GM23338 (cell line): ENCODE data around the gene FGFRL1.

Source experiments
- CREB1 ChIP-seq: fragments of 250-450 bp; sonication (Bioruptor Pico); IDR thresholded peaks from 2 replicates; pipeline ENCODE4 v1.5.0; 2020; ENCODE audit warnings: low read depth, mild to moderate bottlenecking, moderate library complexity
- EZH2 ChIP-seq: fragments of 200-600 bp; sonication (generic); IDR thresholded peaks from one replicate; pipeline ENCODE4 v1.8.0; 2017; ENCODE audit warnings: antibody characterized with exemption, mild to moderate bottlenecking, low read depth; ENCODE audit not compliant: unreplicated experiment
- EZH2phosphoT487 ChIP-seq: fragments of 200-600 bp; sonication (generic); IDR thresholded peaks from one replicate; pipeline ENCODE4 v1.8.1; 2018; ENCODE audit warnings: antibody characterized with exemption; ENCODE audit not compliant: unreplicated experiment
- JUNB ChIP-seq: IDR thresholded peaks from one replicate; pipeline ENCODE4 v1.6.1; 2016; ENCODE audit warnings: antibody characterized with exemption; ENCODE audit not compliant: unreplicated experiment
- NANOG ChIP-seq: IDR thresholded peaks from 2 replicates; pipeline ENCODE4 v1.6.1; 2016; ENCODE audit warnings: antibody characterized with exemption, borderline replicate concordance
- POLR2AphosphoS5 ChIP-seq: IDR thresholded peaks from 2 replicates; pipeline ENCODE4 v1.6.1; 2016; ENCODE audit warnings: antibody characterized with exemption, low read depth
- STAT1 ChIP-seq: IDR thresholded peaks from one replicate; pipeline ENCODE4 v1.6.1; 2016; ENCODE audit warnings: antibody characterized with exemption; ENCODE audit not compliant: unreplicated experiment
- ZNF114 ChIP-seq: fragments of 250-450 bp; sonication (Bioruptor Pico); IDR thresholded peaks from 2 replicates; pipeline ENCODE4 v1.5.0; 2020; ENCODE audit warnings: mild to moderate bottlenecking, moderate library complexity
- ZNF331 ChIP-seq: fragments of 250-450 bp; sonication (Bioruptor Pico); IDR thresholded peaks from 2 replicates; pipeline ENCODE4 v1.5.0; 2020; ENCODE audit warnings: low read depth, mild to moderate bottlenecking, moderate library complexity
- TF ChIP-seq, protein P1 (sequence below), 2 experiments: fragments of 200-600 bp in 1 of 2; sonication (generic) in 1 of 2; conservative IDR thresholded peaks; 2 replicates each; pipeline versions ENCODE4 v1.5.1 to v1.6.1; 2016 to 2017; ENCODE audit warnings: antibody characterized with exemption in 2 of 2, low read depth in 2 of 2, mild to moderate bottlenecking in 2 of 2, moderate library complexity in 1 of 2
- TF ChIP-seq, protein P2 (sequence below): IDR thresholded peaks from one replicate; pipeline ENCODE4 v1.6.1; 2018; ENCODE audit warnings: antibody characterized with exemption; ENCODE audit not compliant: unreplicated experiment
- TF ChIP-seq, protein P3 (sequence below): IDR thresholded peaks from 2 replicates; pipeline ENCODE4 v1.6.1; 2016; ENCODE audit warnings: antibody characterized with exemption

DNA sequence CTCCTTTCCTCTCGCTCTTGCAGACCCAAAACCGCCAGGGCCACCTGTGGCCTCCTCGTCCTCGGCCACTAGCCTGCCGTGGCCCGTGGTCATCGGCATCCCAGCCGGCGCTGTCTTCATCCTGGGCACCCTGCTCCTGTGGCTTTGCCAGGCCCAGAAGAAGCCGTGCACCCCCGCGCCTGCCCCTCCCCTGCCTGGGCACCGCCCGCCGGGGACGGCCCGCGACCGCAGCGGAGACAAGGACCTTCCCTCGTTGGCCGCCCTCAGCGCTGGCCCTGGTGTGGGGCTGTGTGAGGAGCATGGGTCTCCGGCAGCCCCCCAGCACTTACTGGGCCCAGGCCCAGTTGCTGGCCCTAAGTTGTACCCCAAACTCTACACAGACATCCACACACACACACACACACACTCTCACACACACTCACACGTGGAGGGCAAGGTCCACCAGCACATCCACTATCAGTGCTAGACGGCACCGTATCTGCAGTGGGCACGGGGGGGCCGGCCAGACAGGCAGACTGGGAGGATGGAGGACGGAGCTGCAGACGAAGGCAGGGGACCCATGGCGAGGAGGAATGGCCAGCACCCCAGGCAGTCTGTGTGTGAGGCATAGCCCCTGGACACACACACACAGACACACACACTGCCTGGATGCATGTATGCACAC lies 13.6 kb downstream of the FGFRL1 start:
- TF ChIP-seq POLR2AphosphoS5, result no peak
- TF ChIP-seq STAT1, result no peak
- TF ChIP-seq, protein P1, sequence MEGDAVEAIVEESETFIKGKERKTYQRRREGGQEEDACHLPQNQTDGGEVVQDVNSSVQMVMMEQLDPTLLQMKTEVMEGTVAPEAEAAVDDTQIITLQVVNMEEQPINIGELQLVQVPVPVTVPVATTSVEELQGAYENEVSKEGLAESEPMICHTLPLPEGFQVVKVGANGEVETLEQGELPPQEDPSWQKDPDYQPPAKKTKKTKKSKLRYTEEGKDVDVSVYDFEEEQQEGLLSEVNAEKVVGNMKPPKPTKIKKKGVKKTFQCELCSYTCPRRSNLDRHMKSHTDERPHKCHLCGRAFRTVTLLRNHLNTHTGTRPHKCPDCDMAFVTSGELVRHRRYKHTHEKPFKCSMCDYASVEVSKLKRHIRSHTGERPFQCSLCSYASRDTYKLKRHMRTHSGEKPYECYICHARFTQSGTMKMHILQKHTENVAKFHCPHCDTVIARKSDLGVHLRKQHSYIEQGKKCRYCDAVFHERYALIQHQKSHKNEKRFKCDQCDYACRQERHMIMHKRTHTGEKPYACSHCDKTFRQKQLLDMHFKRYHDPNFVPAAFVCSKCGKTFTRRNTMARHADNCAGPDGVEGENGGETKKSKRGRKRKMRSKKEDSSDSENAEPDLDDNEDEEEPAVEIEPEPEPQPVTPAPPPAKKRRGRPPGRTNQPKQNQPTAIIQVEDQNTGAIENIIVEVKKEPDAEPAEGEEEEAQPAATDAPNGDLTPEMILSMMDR (conservative IDR thresholded peaks at IDR 0.05; ENCODE audit: low read depth in 2 of 2), result no peak
- no peak for TF ChIP-seq EZH2
- no peak for TF ChIP-seq CREB1 (CRISPR knock-in tag)
- TF ChIP-seq EZH2phosphoT487, result no peak
- no peak for TF ChIP-seq ZNF331 (CRISPR knock-in tag)
- no peak for TF ChIP-seq NANOG
- TF ChIP-seq ZNF114 (CRISPR knock-in tag), result no peak
- no peak for TF ChIP-seq JUNB
- TF ChIP-seq, protein P2, sequence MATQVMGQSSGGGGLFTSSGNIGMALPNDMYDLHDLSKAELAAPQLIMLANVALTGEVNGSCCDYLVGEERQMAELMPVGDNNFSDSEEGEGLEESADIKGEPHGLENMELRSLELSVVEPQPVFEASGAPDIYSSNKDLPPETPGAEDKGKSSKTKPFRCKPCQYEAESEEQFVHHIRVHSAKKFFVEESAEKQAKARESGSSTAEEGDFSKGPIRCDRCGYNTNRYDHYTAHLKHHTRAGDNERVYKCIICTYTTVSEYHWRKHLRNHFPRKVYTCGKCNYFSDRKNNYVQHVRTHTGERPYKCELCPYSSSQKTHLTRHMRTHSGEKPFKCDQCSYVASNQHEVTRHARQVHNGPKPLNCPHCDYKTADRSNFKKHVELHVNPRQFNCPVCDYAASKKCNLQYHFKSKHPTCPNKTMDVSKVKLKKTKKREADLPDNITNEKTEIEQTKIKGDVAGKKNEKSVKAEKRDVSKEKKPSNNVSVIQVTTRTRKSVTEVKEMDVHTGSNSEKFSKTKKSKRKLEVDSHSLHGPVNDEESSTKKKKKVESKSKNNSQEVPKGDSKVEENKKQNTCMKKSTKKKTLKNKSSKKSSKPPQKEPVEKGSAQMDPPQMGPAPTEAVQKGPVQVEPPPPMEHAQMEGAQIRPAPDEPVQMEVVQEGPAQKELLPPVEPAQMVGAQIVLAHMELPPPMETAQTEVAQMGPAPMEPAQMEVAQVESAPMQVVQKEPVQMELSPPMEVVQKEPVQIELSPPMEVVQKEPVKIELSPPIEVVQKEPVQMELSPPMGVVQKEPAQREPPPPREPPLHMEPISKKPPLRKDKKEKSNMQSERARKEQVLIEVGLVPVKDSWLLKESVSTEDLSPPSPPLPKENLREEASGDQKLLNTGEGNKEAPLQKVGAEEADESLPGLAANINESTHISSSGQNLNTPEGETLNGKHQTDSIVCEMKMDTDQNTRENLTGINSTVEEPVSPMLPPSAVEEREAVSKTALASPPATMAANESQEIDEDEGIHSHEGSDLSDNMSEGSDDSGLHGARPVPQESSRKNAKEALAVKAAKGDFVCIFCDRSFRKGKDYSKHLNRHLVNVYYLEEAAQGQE, result no peak
- TF ChIP-seq, protein P3, sequence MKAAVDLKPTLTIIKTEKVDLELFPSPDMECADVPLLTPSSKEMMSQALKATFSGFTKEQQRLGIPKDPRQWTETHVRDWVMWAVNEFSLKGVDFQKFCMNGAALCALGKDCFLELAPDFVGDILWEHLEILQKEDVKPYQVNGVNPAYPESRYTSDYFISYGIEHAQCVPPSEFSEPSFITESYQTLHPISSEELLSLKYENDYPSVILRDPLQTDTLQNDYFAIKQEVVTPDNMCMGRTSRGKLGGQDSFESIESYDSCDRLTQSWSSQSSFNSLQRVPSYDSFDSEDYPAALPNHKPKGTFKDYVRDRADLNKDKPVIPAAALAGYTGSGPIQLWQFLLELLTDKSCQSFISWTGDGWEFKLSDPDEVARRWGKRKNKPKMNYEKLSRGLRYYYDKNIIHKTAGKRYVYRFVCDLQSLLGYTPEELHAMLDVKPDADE, result no peak
